A549 (cell line): ENCODE results near the gene SHC3. TPM values are rescaled to one million over a fixed set of nuclear protein-coding genes. Genes with fewer than 3 reads are reported as not detected.

Experiments used
- ATAC-seq, 2 experiments: fragments of 200-7000 bp in 1 of 2; fragments of >200 bp in 1 of 2; cut with Nextera tagmentation in 1 of 2; cut with Tn5 transposase in 1 of 2; 3 replicates each; pipeline versions ENCODE4 v1.8.0 to v1.9.1; 2018 to 2020; ENCODE audit warnings: mild to moderate bottlenecking in 1 of 2, moderate library complexity in 1 of 2
- CTCF ChIA-PET: fragments of 300-600 bp; sonication (Branson Sonifier 250); formaldehyde crosslinking; extraction: SDS; loops from one replicate; lab custom pipeline; 2021; ENCODE audit warnings: antibody characterized with exemption, inconsistent platforms; lab: Yijun Ruan, JAX
- POLR2A ChIA-PET: fragments of 350-600 bp; formaldehyde crosslinking; extraction: SDS; loops from one replicate; lab custom pipeline; 2021; ENCODE audit warnings: antibody characterized with exemption, inconsistent platforms; lab: Yijun Ruan, JAX
- DNase-seq, 2 experiments: peaks; one replicate each; pipeline versions ENCODE4 v3.0.0 to v3.0.0-alpha.2; 2011 to 2016; ENCODE audit warnings: low read depth in 1 of 2, low spot score in 1 of 2
- FAIRE-seq: peaks from 2 replicates; lab custom pipeline; 2011; peaks lifted over from hg19 to GRCh38; lab: Jason Lieb, UNC
- H3K27ac ChIP-seq, 2 experiments: fragments of >200 bp; sonication (Bioruptor Twin); formaldehyde crosslinking; 3 replicates each; pipeline ENCODE4 v1.5.1; 2016 to 2017
- H3K4me1 ChIP-seq: fragments of >200 bp; sonication (Bioruptor Twin); formaldehyde crosslinking; 3 replicates; pipeline ENCODE4 v1.6.1; 2016
- H3K4me2 ChIP-seq: fragments of >200 bp; sonication (Bioruptor Twin); formaldehyde crosslinking; 3 replicates; pipeline ENCODE4 v1.6.1; 2016
- H3K4me3 ChIP-seq: fragments of >200 bp; sonication (Bioruptor Twin); formaldehyde crosslinking; 3 replicates; pipeline ENCODE4 v1.5.1; 2016
- H3K9me3 ChIP-seq: fragments of >200 bp; sonication (Bioruptor Twin); formaldehyde crosslinking; 3 replicates; pipeline ENCODE4 v1.6.1; 2016
- BHLHE40 ChIP-seq: IDR thresholded peaks from 2 replicates; pipeline ENCODE4 v1.6.1; 2012; ENCODE audit warnings: low read depth, low read length, inconsistent platforms
- CHD4 ChIP-seq: fragments of 200-600 bp; sonication (generic); IDR thresholded peaks from 2 replicates; pipeline ENCODE4 v1.6.1; 2016; ENCODE audit warnings: antibody characterized with exemption, mild to moderate bottlenecking, borderline replicate concordance
- EHMT2 ChIP-seq: fragments of 200-600 bp; sonication (generic); IDR thresholded peaks from 2 replicates; pipeline ENCODE4 v1.6.1; 2016; ENCODE audit warnings: antibody characterized with exemption, low read depth, mild to moderate bottlenecking, moderate library complexity
- ESRRA ChIP-seq: fragments of 150-350 bp; IDR thresholded peaks from 2 replicates; pipeline ENCODE4 v1.6.1; 2014; ENCODE audit warnings: mild to moderate bottlenecking, low read length, borderline replicate concordance
- FOSL2 ChIP-seq, 2 experiments: fragments of 450-650 bp in 1 of 2; fragments of >200 bp in 1 of 2; sonication (Bioruptor Twin) in 1 of 2; formaldehyde crosslinking; IDR thresholded peaks; 2 replicates each; pipeline versions ENCODE4 v1.5.0 to v1.6.1; 2016 to 2020; ENCODE audit warnings: mild to moderate bottlenecking in 1 of 2, moderate library complexity in 1 of 2
- GATA3 ChIP-seq: IDR thresholded peaks from 2 replicates; pipeline ENCODE4 v1.6.1; 2012; ENCODE audit warnings: borderline replicate concordance
- HDAC2 ChIP-seq: fragments of 200-600 bp; sonication (generic); IDR thresholded peaks from 2 replicates; pipeline ENCODE4 v1.6.1; 2016
- KDM1A ChIP-seq: fragments of 200-600 bp; sonication (generic); IDR thresholded peaks from 2 replicates; pipeline ENCODE4 v1.6.1; 2016; ENCODE audit warnings: low read depth, mild to moderate bottlenecking
- NPAS2 ChIP-seq: fragments of 250-450 bp; sonication (Bioruptor Pico); IDR thresholded peaks from 2 replicates; pipeline ENCODE4 v1.8.0; 2022; ENCODE audit warnings: mild to moderate bottlenecking, moderate library complexity, borderline replicate concordance
- RARB ChIP-seq: fragments of 250-450 bp; sonication (Bioruptor Pico); IDR thresholded peaks from 2 replicates; pipeline ENCODE4 v1.8.0; 2021; ENCODE audit warnings: mild to moderate bottlenecking, moderate library complexity
- RCOR1 ChIP-seq: fragments of 150-350 bp; IDR thresholded peaks from 2 replicates; pipeline ENCODE4 v1.6.1; 2014; ENCODE audit warnings: antibody characterized with exemption, low read length, low read depth
- RFX5 ChIP-seq: fragments of 450-650 bp; IDR thresholded peaks from 2 replicates; pipeline ENCODE4 v1.7.1; 2014; ENCODE audit warnings: antibody characterized with exemption, mild to moderate bottlenecking, moderate library complexity
- TP53 ChIP-seq: fragments of 250-450 bp; sonication (Bioruptor Pico); IDR thresholded peaks from 2 replicates; pipeline ENCODE4 v1.5.0; 2021; ENCODE audit warnings: mild to moderate bottlenecking, moderate library complexity
- ZNF302 ChIP-seq: fragments of 250-450 bp; sonication (Bioruptor Pico); IDR thresholded peaks from 2 replicates; pipeline ENCODE4 v1.9.0; 2021; ENCODE audit warnings: inconsistent platforms, mild to moderate bottlenecking, moderate library complexity
- WGBS: methylation state at CpG from one replicate; pipeline ENCODE4 v1.1.6; 2017; ENCODE audit errors: missing lambda C conversion rate; 5-methylcytosine and 5-hydroxymethylcytosine counted together
- polyA plus RNA-seq, 4 experiments: library from polyadenylated mRNA; depleted of rRNA in 3 of 4; stranded (reverse); fragments of >200 nt; fragmentation: RNase III in 1 of 4; extraction: RNeasy Plus Mini Kit Qiagen cat#74134 plus additional on column Dnase treatment in 1 of 4; gene quantifications; 2 replicates in 3 of 4; 3 replicates in 1 of 4; pipeline ENCODE4 v1.2.3, GENCODE V29; 2011 to 2017
- TF ChIP-seq, protein P1 (sequence below): fragments of >200 bp; sonication (Bioruptor Twin); formaldehyde crosslinking; IDR thresholded peaks from 3 replicates; pipeline ENCODE4 v1.6.1; 2016
- TF ChIP-seq, protein P2 (sequence below): fragments of >200 bp; sonication (Bioruptor Twin); formaldehyde crosslinking; IDR thresholded peaks from 3 replicates; pipeline ENCODE4 v1.5.1; 2016
- TF ChIP-seq, protein P3 (sequence below): fragments of 450-650 bp; IDR thresholded peaks from 2 replicates; pipeline ENCODE4 v1.6.1; 2014; ENCODE audit warnings: antibody characterized with exemption

The SHC3 gene
- polyA plus RNA-seq, 2 of the 4 experiments (the other 2 are of a cell fraction) = 0.09 to 0.88 TPM

DNA sequence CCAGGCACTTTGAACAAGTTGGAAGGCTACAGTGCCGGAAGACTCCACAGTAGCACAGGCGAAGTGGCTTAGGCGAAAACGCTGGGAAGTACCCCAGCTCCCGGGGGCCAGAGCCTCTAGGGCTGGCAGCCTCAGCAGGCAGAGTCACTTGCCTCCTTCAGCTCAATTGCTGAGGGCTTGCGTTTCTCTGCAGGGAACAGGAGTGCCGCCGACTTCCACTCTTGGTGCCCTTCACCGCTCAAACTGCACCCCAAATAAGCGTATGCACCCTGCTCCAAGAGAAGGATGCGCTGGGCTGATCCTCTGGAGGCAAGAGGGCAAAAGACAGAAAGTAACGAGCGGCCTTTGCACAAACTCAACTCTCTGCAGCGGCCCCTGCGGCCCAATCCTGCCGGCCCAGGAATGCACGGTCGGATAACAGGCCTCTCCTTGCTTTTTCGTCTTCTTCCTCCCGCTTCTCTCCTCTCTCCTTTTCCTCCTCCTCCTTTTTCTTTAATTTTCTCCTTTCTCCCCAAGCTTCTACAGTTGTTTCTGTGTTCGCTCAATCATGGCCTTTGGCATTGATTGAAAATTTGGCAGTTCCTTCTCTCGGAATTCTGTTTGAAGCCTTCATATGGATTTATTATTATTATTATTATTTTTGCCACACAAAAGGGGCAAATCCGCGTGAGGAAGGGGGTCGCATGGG is 188.4 kb downstream of the SHC3 start:
- Histone ChIP-seq H3K9me3 (no peaks in the 10 kb centered on the region), H3K27ac (peak overlapping the region in 1 of 2 experiments; percentile 94; a peak in 2 of 6 replicates), H3K4me3 (no peak overlapping the region), H3K4me2 (peak overlapping the region; percentile 59; the same call in 2 of the 3 replicates), H3K4me1 (peaks cover 24% of the 10 kb centered on the region)
- CTCF ChIA-PET = interaction anchor here (0.6 to 1.5 kb wide), 2 partner anchors 11 to 22 kb away, joined by 3 read pairs; no protein-coding TSS in a partner anchor
- ATAC-seq = no peak
- 86% methylated on average over 24 of the region's 25 CpGs for WGBS
- POLR2A ChIA-PET = no interaction called here
- TF ChIP-seq, protein P1, sequence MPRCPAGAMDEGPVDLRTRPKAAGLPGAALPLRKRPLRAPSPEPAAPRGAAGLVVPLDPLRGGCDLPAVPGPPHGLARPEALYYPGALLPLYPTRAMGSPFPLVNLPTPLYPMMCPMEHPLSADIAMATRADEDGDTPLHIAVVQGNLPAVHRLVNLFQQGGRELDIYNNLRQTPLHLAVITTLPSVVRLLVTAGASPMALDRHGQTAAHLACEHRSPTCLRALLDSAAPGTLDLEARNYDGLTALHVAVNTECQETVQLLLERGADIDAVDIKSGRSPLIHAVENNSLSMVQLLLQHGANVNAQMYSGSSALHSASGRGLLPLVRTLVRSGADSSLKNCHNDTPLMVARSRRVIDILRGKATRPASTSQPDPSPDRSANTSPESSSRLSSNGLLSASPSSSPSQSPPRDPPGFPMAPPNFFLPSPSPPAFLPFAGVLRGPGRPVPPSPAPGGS = no peak
- TF ChIP-seq GATA3 = no peak
- no peak for FAIRE-seq
- no peak for DNase-seq

DNA sequence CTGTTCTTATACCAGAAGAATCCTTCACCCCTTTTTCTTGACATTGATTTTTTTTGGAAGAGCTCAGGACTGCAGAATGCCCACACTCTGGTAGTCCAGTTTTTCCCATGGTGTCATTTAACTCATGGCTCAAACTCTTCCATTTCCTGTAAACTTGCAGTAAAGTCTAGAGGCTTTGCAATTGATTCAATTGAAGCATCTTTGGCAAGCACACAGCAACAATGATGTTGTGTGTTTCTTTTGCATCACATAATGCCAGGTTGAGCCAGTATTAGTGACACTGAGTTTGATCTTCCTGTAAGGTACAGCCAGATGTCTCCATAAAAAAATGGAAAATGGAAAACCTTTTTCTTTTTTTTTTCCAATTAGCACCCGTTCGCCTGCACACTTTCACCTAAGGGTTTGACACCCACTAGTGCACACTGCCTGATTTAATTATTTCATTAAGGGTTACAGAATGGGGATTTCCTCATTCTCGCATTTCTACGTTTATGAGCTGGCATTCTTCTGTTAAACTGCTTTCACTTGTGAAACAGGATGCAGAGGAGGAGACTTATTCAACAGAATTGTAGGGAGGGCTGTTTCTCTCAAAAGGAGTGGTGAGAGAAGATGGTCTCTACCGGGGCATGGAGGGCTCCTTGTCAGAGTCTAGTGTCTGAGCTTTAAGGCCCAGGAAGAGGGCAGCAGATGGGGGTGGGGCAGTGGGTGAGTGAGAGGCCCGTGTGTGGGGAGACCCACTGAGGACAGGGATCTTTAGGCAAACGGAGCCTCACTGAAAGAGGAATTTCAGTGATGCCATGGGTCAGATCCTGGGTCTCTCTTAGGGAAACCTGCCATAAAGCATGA is 189.6 kb downstream of the SHC3 start:
- no peak overlapping the region for H3K27ac ChIP-seq
- CTCF ChIA-PET = interaction anchor here (1.5 kb wide), 1 partner anchor 12 kb away, joined by 3 read pairs; no protein-coding TSS in a partner anchor
- peaks cover 16% of the 10 kb centered on the region for H3K4me1 ChIP-seq
- H3K4me3 ChIP-seq = no peak overlapping the region
- H3K4me2 ChIP-seq = no peak overlapping the region
- ATAC-seq (no peak), FAIRE-seq (no peak), DNase-seq (no peak)
- POLR2A ChIA-PET = no interaction called here
- WGBS = 78% methylated on average over 7 of the region's 7 CpGs
- no peak for TF ChIP-seq FOSL2 (IDR thresholded peaks at IDR 0.05)
- no peak for TF ChIP-seq FOSL2 (CRISPR knock-in tag; IDR thresholded peaks at IDR 0.05)
- no peak for TF ChIP-seq RARB (CRISPR knock-in tag)
- no peak for TF ChIP-seq CHD4
- no peak for TF ChIP-seq ZNF302 (CRISPR knock-in tag)
- TF ChIP-seq NPAS2 (CRISPR knock-in tag) = no peak
- TF ChIP-seq ESRRA = no peak
- TF ChIP-seq RFX5 = no peak
- no peak for TF ChIP-seq BHLHE40
- no peak for TF ChIP-seq KDM1A
- no peak for TF ChIP-seq HDAC2
- TF ChIP-seq RCOR1 = no peak
- TF ChIP-seq EHMT2 = no peak
- TF ChIP-seq, protein P1 = no peak
- TF ChIP-seq, protein P2, sequence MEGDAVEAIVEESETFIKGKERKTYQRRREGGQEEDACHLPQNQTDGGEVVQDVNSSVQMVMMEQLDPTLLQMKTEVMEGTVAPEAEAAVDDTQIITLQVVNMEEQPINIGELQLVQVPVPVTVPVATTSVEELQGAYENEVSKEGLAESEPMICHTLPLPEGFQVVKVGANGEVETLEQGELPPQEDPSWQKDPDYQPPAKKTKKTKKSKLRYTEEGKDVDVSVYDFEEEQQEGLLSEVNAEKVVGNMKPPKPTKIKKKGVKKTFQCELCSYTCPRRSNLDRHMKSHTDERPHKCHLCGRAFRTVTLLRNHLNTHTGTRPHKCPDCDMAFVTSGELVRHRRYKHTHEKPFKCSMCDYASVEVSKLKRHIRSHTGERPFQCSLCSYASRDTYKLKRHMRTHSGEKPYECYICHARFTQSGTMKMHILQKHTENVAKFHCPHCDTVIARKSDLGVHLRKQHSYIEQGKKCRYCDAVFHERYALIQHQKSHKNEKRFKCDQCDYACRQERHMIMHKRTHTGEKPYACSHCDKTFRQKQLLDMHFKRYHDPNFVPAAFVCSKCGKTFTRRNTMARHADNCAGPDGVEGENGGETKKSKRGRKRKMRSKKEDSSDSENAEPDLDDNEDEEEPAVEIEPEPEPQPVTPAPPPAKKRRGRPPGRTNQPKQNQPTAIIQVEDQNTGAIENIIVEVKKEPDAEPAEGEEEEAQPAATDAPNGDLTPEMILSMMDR = no peak
- TF ChIP-seq, protein P3, sequence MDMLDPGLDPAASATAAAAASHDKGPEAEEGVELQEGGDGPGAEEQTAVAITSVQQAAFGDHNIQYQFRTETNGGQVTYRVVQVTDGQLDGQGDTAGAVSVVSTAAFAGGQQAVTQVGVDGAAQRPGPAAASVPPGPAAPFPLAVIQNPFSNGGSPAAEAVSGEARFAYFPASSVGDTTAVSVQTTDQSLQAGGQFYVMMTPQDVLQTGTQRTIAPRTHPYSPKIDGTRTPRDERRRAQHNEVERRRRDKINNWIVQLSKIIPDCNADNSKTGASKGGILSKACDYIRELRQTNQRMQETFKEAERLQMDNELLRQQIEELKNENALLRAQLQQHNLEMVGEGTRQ = no peak
- TF ChIP-seq TP53 (CRISPR knock-in tag) = no peak
- H3K9me3 ChIP-seq = no peaks in the 10 kb centered on the region
